Pancreas (tissue), 10 donors: ENCODE measurements around the gene CCDC190. TPM values are rescaled to one million over a fixed set of nuclear protein-coding genes. Genes with fewer than 3 reads are reported as not detected.
"Not testable (repeated sequence)": the region's sequence is repeated elsewhere in the genome, so short reads cannot be mapped to it uniquely, and the experiment has no call there.

Source experiments
- ATAC-seq, 4 donors: fragments of 200-7000 bp; cut with Tn5 transposase; one replicate each; pipeline versions ENCODE4 v1.8.0 to v1.9.1; 2020; ENCODE audit warnings: mild to moderate bottlenecking in 4 of 4, moderate library complexity in 4 of 4
- DNase-seq, 6 donors: peaks; one replicate each; pipeline ENCODE4 v3.0.0-alpha.2; 2020
- FAIRE-seq: peaks from 2 replicates; lab custom pipeline; 2012; peaks lifted over from hg19 to GRCh38; lab: Jason Lieb, UNC
- H3K27ac ChIP-seq, 4 donors: fragments of 200-600 bp; sonication (generic); 1 replicate in 3 of 4; 2 replicates in 1 of 4; pipeline versions ENCODE4 v1.5.0 to v1.8.0; 2020
- H3K27me3 ChIP-seq, 4 donors: fragments of 200-600 bp; one replicate each; pipeline ENCODE4 v1.8.0; 2021
- H3K36me3 ChIP-seq, 3 donors: fragments of 200-600 bp; sonication (generic) in 1 of 3; one replicate each; pipeline versions ENCODE4 v1.5.0 to v1.8.0; 2020 to 2021
- H3K4me1 ChIP-seq, 3 donors: fragments of 200-600 bp; one replicate each; pipeline ENCODE4 v1.8.0; 2021
- H3K4me3 ChIP-seq, 4 donors: fragments of 200-600 bp; sonication (generic) in 2 of 4; one replicate each; pipeline versions ENCODE4 v1.5.0 to v1.8.0; 2020 to 2021
- H3K9me3 ChIP-seq, 4 donors: fragments of 200-600 bp; one replicate each; pipeline ENCODE4 v1.8.0; 2021
- CTCF ChIP-seq, 4 donors: fragments of 200-600 bp; sonication (generic) in 3 of 4; IDR thresholded peaks; one replicate each; pipeline versions ENCODE4 v1.5.0 to v1.8.0; 2021; ENCODE audit warnings: antibody characterized with exemption in 4 of 4
- WGBS, 2 donors: extraction: QIAGEN DNeasy Blood & Tissue Kit; methylation state at CpG; one replicate each; pipeline ENCODE4 v1.1.7; 2013; 5-methylcytosine and 5-hydroxymethylcytosine counted together
- intact Hi-C, 3 donors: fragments of 100-400 bp; cut with DNase I; formaldehyde crosslinking; loops; one replicate each; pipeline versions ENCODE4 v1.11.1 to v1.14.2; 2022
- polyA plus RNA-seq, 2 donors: library from polyadenylated mRNA; stranded (reverse); fragments of 200-250 nt; gene quantifications; one replicate each; pipeline ENCODE4 v1.2.3, GENCODE V29; 2013
- total RNA-seq, 6 donors: library from RNA; stranded (reverse); fragmentation: NEBNext Ultra II Directional in 4 of 6; extraction: Animal tissue kit (Norgen Biotek cat#: 25700) in 4 of 6; gene quantifications; one replicate each; pipeline versions ENCODE4 v1.2.1 to v1.2.4, GENCODE V29; 2021 to 2023
- donor health status: healthy with polysubstance abuse.
- donor health status: DM: no; HTN: no; CAD: no; lungs with moderate emphysema.
- donor health status: DM: no; HTN: no; CAD: no.
- donor health status: control.
- donor health status: control.
- donor health status: Bipolar disorder and iron deficiency.
- donor health status: DM: yes; HTN: yes; CAD: no.
- donor health status: DM: no; HTN: no; CAD: no.
- donor health status: DM: no; HTN: no; CAD: no.
- donor health status: DM: yes; HTN: yes; CAD: no.

Gene CCDC190
- total and polyA plus RNA-seq, 8 donors: not detected

GRCh38 chr1:162872981-162873380, 12.0 kb upstream of the CCDC190 start:
- DNase-seq (no peak), FAIRE-seq (no peak), ATAC-seq (no peak)
- no peak overlapping the region for H3K27ac ChIP-seq
- no peaks in the 10 kb centered on the region for H3K9me3 ChIP-seq
- intact Hi-C loops: no loop called here
- no peak for TF ChIP-seq CTCF (IDR thresholded peaks at IDR 0.05)
- peaks cover 0 to 9% (median 0%) of the 10 kb centered on the region in 3 donors for H3K4me1 ChIP-seq
- no peaks in the 10 kb centered on the region for H3K36me3 ChIP-seq
- WGBS, 2 donors: 12 to 15% methylated on average over 3 of the region's 3 CpGs
- H3K27me3 ChIP-seq: peaks cover 0 to 12% (median 0%) of the 10 kb centered on the region in 4 donors
- H3K4me3 ChIP-seq: no peak overlapping the region

DNA sequence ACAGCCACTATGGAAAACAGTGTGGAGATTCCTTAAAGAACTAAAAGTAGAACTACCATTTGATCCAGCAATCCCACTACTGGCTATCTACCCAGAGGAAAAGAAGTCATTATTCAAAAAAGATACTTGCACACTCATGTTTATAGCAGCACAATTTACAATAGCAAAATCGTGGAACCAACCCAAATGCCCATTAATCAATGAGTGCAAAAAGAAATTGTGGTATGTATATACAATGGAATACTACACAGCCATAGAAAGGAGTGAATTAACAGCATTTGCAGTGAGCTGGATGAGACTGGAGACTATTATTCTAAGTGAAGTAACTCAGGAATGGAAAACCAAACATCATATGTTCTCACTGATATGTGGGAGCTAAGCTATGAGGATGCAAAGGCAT, 10.4 kb upstream of the CCDC190 start:
- DNase-seq, intact Hi-C loops, ATAC-seq, H3K36me3 ChIP-seq, H3K4me3 ChIP-seq, FAIRE-seq, H3K27ac ChIP-seq, H3K4me1 ChIP-seq, H3K9me3 ChIP-seq, H3K27me3 ChIP-seq: not testable (repeated sequence)
- WGBS, 2 donors: 31 to 36% methylated on average over 1 of the region's 1 CpG

GRCh38 chr1:162868972-162869371, 8.0 kb upstream of the CCDC190 start:
- Histone ChIP-seq H3K36me3 (no peaks in the 10 kb centered on the region), H3K9me3 (no peaks in the 10 kb centered on the region), H3K27ac (no peak overlapping the region), H3K4me3 (no peak overlapping the region), H3K27me3 (no peaks in the 10 kb centered on the region), H3K4me1 (no peaks in the 10 kb centered on the region)
- FAIRE-seq (no peak), ATAC-seq (no peak), DNase-seq (no peak)
- intact Hi-C loops: no loop called here
- WGBS, 2 donors: 83 to 85% methylated on average over 5 of the region's 5 CpGs
- TF ChIP-seq CTCF (IDR thresholded peaks at IDR 0.05): no peak

DNA sequence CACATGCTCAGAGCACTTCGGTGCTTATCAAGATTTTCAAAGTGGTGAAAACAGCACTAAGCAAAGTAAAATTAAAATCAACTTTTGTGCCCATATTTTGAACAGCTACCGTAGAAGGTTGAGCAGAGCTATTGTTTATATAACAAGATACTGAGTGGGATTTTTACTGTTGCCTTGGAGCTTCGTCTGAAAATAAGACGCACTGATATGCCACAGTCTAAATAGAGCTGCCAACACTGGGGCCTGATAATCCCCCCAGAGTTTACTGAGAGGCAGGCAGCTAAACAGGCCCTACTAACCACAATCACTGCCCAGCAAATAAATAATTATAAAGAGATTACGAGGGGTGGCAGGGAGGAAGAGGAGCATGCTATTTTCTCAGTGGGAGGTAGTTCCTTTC, 650 bp upstream of the CCDC190 start:
- peaks cover 0 to 4% (median 0%) of the 10 kb centered on the region in 4 donors for H3K27me3 ChIP-seq
- no peaks in the 10 kb centered on the region for H3K4me1 ChIP-seq
- no peaks in the 10 kb centered on the region for H3K9me3 ChIP-seq
- intact Hi-C loops: no loop called here
- H3K27ac ChIP-seq: no peak overlapping the region
- TF ChIP-seq CTCF (IDR thresholded peaks at IDR 0.05): no peak
- 52 to 56% methylated on average over 5 of the region's 5 CpGs for WGBS, 2 donors
- no peak for ATAC-seq
- no peak overlapping the region for H3K4me3 ChIP-seq
- no peak for FAIRE-seq
- no peaks in the 10 kb centered on the region for H3K36me3 ChIP-seq
- no peak for DNase-seq

DNA sequence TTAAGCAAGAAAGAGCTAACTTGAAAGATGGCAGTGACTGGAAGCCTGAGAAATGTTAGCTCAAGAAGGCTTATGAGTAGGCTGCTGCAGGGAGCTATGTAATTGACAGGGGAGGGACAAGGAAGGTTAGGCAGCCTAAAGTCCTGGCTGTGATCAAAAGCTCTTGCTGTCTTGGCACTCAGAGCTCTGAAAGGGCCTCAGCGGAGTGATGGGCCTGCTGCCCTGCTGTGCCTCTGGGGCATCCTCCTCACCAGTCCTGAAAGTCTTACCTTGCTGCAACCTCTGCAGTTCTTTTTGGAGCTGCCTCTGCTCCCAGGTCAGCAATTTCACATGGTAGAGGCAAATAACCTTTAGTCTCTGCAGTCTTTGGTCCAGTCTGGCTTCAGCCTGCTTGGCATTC, 1.8 kb downstream of the CCDC190 start:
- Histone ChIP-seq H3K36me3 (no peaks in the 10 kb centered on the region), H3K4me3 (no peak overlapping the region), H3K27ac (no peak overlapping the region), H3K27me3 (peaks cover 0 to 4% (median 0%) of the 10 kb centered on the region in 4 donors), H3K9me3 (no peaks in the 10 kb centered on the region), H3K4me1 (no peaks in the 10 kb centered on the region)
- DNase-seq (no peak), ATAC-seq (no peak), FAIRE-seq (no peak)
- intact Hi-C loops: loop anchor here in 2 of 3 donors (10.0 kb wide), 3 partner anchors 316 to 456 kb away; no protein-coding TSS in a partner anchor
- TF ChIP-seq CTCF (IDR thresholded peaks at IDR 0.05): no peak
- 85 to 89% methylated on average over 1 of the region's 1 CpG for WGBS, 2 donors
